ENCODE measurements around the gene CHMP3.

Gene CHMP3

GRCh38 chr2:86562922-86563649, at the start of gene CHMP3:
TSS of gene CHMP3 (minus strand) at chr2:86563443. CDS start at chr2:86563348, 95 bp downstream.
- DNase-seq (ENCODE audit: low read depth): peak; percentile 97
- H3K4me3 ChIP-seq (ENCODE audit: low read length): peak within 1 kb of the TSS; percentile 87
- TF ChIP-seq CTCF (IDR thresholded peaks at IDR 0.05; ENCODE audit: insufficient read depth, low read depth, low read length, missing control alignments): no peak

GRCh38 chr2:86610871-86611270, 47.6 kb upstream of the CHMP3 start:
- no peak for TF ChIP-seq CTCF (IDR thresholded peaks at IDR 0.05; ENCODE audit: insufficient read depth, low read depth, low read length, missing control alignments)
- no peak for DNase-seq (ENCODE audit: low read depth)
- no peak overlapping the region for H3K4me3 ChIP-seq (ENCODE audit: low read length)

GRCh38 chr2:86608832-86609410, 45.7 kb upstream of the CHMP3 start:
- TF ChIP-seq CTCF (IDR thresholded peaks at IDR 0.05; ENCODE audit: insufficient read depth, low read depth, low read length, missing control alignments): no peak
- H3K4me3 ChIP-seq (ENCODE audit: low read length): no peak overlapping the region
- no peak for DNase-seq (ENCODE audit: low read depth)

- no peak overlapping the region for H3K4me3 ChIP-seq (ENCODE audit: low read length)
- TF ChIP-seq CTCF (IDR thresholded peaks at IDR 0.05; ENCODE audit: insufficient read depth, low read depth, low read length, missing control alignments): no peak
- no peak for DNase-seq (ENCODE audit: low read depth)
These were observed 40.7 kb upstream of the CHMP3 start for GRCh38 chr2:86603905-86604304.

- no peak for TF ChIP-seq CTCF (IDR thresholded peaks at IDR 0.05; ENCODE audit: insufficient read depth, low read depth, low read length, missing control alignments)
- H3K4me3 ChIP-seq (ENCODE audit: low read length): no peak overlapping the region
- peak; percentile 80 for DNase-seq (ENCODE audit: low read depth)
These were observed 35.7 kb upstream of the CHMP3 start for GRCh38 chr2:86598966-86599365.

- TF ChIP-seq CTCF (IDR thresholded peaks at IDR 0.05; ENCODE audit: insufficient read depth, low read depth, low read length, missing control alignments): no peak
- no peak overlapping the region for H3K4me3 ChIP-seq (ENCODE audit: low read length)
- DNase-seq (ENCODE audit: low read depth): no peak
These were observed 32.9 kb upstream of the CHMP3 start for GRCh38 chr2:86596118-86596517.

GRCh38 chr2:86593266-86593665, 30.0 kb upstream of the CHMP3 start:
- H3K4me3 ChIP-seq (ENCODE audit: low read length): no peak overlapping the region
- no peak for TF ChIP-seq CTCF (IDR thresholded peaks at IDR 0.05; ENCODE audit: insufficient read depth, low read depth, low read length, missing control alignments)
- no peak for DNase-seq (ENCODE audit: low read depth)

All from epithelial cell of esophagus (primary cell).